MM.1S (cell line): ENCODE measurements around the gene ANO3.

ENCODE experiments used
- CTCF ChIP-seq: fragments of 300-600 bp; sonication (generic); IDR thresholded peaks from 2 replicates; pipeline ENCODE4 v1.5.1; 2016; ENCODE audit warnings: antibody characterized with exemption, low read length, mixed read lengths
- EZH2 ChIP-seq: fragments of 300-600 bp; sonication (generic); optimal IDR thresholded peaks from 2 replicates; pipeline ENCODE3; 2017; ENCODE audit warnings: low read depth, mild to moderate bottlenecking, antibody characterized with exemption, low read length, mixed read lengths

- TF ChIP-seq EZH2 = no peak
- TF ChIP-seq CTCF = no peak
These were observed 288.5 kb downstream of the ANO3 start for GRCh38 chr11:26620282-26621045.
